ENCODE results near the gene CCDC178. TPM values are rescaled to one million over a fixed set of nuclear protein-coding genes. Genes with fewer than 3 reads are reported as not detected.

The CCDC178 gene
- total and polyA plus RNA-seq, 12 donors, result 0.13 to 6.5 (median 0.87) TPM; not detected in 5

DNA sequence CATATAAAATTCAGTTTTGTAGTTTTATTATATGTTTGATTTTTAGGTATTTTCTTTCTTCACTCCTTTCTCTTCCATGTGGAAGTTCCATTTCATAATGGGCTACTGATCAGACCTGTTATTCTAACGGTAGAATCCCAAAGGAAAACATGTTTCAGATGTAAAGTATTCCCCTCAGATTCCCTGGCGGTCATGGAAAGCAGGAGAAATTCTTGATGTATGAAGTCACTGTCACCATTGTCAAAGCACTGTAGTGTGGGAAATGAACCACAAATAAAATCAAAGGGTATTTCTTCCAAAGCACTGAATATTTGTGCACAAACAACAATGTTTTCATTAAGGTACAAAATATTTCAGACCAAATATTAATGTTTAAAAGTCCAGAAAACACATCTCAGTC, 430.4 kb downstream of the CCDC178 start:
- intact Hi-C loops (cut with DNase I), result no loop called here
- Histone ChIP-seq H3K4me3 (no peak overlapping the region), H3K27ac (no peak overlapping the region), H3K27me3 (no peaks in the 10 kb centered on the region), H3K4me1 (replicated peaks in 1 of 2) (no peaks in the 10 kb centered on the region), H3K9me3 (replicated peaks in 1 of 3) (no peaks in the 10 kb centered on the region), H3K36me3 (replicated peaks in 1 of 2) (no peaks in the 10 kb centered on the region)
- TF ChIP-seq POLR2A (IDR thresholded peaks at IDR 0.05) (no peak), CTCF (IDR thresholded peaks at IDR 0.05) (no peak)
- no peak for DNase-seq
- WGBS, 4 donors, result 14 to 40% (median 37%) methylated on average over 2 of the region's 2 CpGs

DNA sequence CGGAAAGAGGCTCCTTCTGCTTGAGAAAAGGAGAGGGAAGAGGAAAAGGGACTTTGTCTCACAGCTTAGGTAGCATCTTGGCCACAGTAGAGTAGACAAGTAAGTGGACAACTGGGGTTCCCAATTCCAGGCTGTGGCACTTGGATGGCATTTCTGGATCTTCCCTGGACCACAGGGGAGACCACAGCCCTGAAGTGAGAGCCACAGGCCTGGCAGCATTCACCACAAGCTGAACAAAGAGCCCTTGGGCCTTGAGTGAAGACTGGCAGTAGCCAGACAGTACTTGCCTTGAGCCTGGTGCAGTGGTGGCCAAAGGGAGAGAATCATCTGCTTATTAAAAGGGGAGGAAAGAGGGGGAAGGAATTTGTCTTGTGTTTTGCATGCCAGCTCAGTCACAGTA, 441.6 kb downstream of the CCDC178 start:
- no peak for TF ChIP-seq POLR2A (IDR thresholded peaks at IDR 0.05)
- TF ChIP-seq CTCF (IDR thresholded peaks at IDR 0.05), result no peak
- Histone ChIP-seq H3K4me1 (replicated peaks in 1 of 2) (no peaks in the 10 kb centered on the region), H3K9me3 (replicated peaks in 1 of 3) (no peaks in the 10 kb centered on the region), H3K4me3 (no peak overlapping the region), H3K27me3 (no peaks in the 10 kb centered on the region), H3K27ac (no peak overlapping the region), H3K36me3 (replicated peaks in 1 of 2) (no peaks in the 10 kb centered on the region)
- no peak for DNase-seq
- 80 to 100% (median 84%) methylated on average over 1 of the region's 1 CpG for WGBS, 4 donors
- intact Hi-C loops (cut with DNase I), result no loop called here

DNA sequence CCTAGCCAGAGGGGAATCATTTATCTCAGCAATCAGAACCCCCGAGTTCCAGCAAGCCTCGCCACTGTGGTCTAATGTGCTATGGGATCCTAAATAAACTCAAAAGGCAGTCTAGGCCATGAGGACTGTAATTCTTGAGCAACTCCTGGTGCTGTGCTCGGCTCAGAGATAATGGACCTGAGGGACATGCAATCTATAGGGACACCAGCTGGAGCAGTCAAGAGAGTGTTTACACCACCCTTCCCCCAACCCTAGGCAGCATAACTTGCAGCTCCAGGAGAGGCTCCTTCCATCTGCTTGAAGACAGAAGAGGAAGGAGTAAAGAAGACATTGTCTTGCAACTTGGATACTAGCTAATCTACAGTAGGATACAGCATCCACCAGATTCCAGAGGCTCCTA, 442.2 kb downstream of the CCDC178 start:
- TF ChIP-seq CTCF (IDR thresholded peaks at IDR 0.05), result no peak
- no peak for TF ChIP-seq POLR2A (IDR thresholded peaks at IDR 0.05)
- intact Hi-C loops (cut with DNase I), result no loop called here
- Histone ChIP-seq H3K4me3 (no peak overlapping the region), H3K27ac (no peak overlapping the region), H3K27me3 (no peaks in the 10 kb centered on the region), H3K4me1 (replicated peaks in 1 of 2) (no peaks in the 10 kb centered on the region), H3K9me3 (replicated peaks in 1 of 3) (no peaks in the 10 kb centered on the region), H3K36me3 (replicated peaks in 1 of 2) (no peaks in the 10 kb centered on the region)
- 63 to 75% (median 71%) methylated on average over 3 of the region's 3 CpGs for WGBS, 4 donors
- DNase-seq, result no peak

GRCh38 chr18:32983721-32984120, 456.8 kb downstream of the CCDC178 start:
- intact Hi-C loops (cut with DNase I), result no loop called here
- no peak overlapping the region for H3K4me3 ChIP-seq
- H3K27me3 ChIP-seq, result no peaks in the 10 kb centered on the region
- H3K4me1 ChIP-seq (replicated peaks in 1 of 2), result no peaks in the 10 kb centered on the region
- TF ChIP-seq CTCF (IDR thresholded peaks at IDR 0.05), result no peak
- TF ChIP-seq POLR2A (IDR thresholded peaks at IDR 0.05), result no peak
- no peak for DNase-seq
- H3K27ac ChIP-seq, result no peak overlapping the region
- no peaks in the 10 kb centered on the region for H3K36me3 ChIP-seq (replicated peaks in 1 of 2)
- 61 to 71% (median 68%) methylated on average over 1 of the region's 1 CpG for WGBS, 4 donors
- H3K9me3 ChIP-seq (replicated peaks in 1 of 3), result no peaks in the 10 kb centered on the region

Measured in adrenal gland (tissue), 12 donors.